ENCODE measurements around the gene AEBP1.

DNA sequence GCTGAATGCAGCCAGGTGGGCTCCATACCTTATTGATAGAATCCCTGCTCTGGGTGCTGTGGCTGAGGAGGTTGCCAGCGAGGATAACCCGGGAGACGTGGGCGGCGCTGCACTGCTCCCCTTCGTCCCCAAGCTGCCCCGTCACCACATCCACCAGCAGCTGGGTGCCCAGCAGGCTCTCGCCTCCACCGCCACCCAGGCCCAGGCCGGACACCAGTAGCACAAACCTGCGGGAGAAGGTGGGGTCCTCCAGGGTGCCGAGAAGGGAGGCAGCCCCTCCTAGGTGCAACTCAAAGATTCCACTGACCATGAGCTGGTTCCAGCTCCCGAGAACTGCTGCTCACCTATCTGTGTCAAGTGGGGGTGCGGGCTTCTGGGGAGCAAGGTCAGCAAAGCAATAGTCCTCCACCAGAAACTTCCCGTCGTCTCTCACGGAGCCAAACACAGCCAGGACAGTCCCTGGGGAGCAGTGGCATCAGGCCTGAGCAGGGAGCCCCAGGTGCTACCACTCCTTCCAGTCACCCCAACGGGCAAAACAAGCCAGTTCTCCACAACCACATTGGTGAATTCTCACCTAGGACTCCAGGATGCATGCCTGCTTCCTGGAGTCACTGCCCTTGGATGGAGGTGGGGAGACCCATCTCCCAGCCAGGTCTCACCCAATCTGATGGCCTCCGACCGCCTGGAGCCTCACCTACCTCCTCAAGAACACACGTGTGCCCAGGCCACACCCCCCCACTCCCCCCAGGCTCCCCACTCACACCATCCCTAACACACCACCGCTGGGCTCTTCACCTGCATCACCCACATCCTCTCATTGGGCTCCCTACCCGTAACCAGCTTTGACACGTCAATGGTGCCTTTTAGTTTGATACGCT is 12.9 kb downstream of the AEBP1 start:
- TF ChIP-seq, protein P1, sequence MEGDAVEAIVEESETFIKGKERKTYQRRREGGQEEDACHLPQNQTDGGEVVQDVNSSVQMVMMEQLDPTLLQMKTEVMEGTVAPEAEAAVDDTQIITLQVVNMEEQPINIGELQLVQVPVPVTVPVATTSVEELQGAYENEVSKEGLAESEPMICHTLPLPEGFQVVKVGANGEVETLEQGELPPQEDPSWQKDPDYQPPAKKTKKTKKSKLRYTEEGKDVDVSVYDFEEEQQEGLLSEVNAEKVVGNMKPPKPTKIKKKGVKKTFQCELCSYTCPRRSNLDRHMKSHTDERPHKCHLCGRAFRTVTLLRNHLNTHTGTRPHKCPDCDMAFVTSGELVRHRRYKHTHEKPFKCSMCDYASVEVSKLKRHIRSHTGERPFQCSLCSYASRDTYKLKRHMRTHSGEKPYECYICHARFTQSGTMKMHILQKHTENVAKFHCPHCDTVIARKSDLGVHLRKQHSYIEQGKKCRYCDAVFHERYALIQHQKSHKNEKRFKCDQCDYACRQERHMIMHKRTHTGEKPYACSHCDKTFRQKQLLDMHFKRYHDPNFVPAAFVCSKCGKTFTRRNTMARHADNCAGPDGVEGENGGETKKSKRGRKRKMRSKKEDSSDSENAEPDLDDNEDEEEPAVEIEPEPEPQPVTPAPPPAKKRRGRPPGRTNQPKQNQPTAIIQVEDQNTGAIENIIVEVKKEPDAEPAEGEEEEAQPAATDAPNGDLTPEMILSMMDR (IDR thresholded peaks at IDR 0.05): no peak
- TF ChIP-seq POLR2A (IDR thresholded peaks at IDR 0.05): no peak
